ENCODE measurements around the gene ZNF549.
"Not testable (repeated sequence)": the region's sequence is repeated elsewhere in the genome, so short reads cannot be mapped to it uniquely, and the experiment has no call there.

ZNF549 gene

GRCh38 chr19:57527136-57527881, at the start of gene ZNF549:
Gene ZNF549 (plus strand): TSS chr19:57527356. CDS start chr19:57527574, 218 bp downstream.
- DNase-seq: peak; percentile 47

DNA sequence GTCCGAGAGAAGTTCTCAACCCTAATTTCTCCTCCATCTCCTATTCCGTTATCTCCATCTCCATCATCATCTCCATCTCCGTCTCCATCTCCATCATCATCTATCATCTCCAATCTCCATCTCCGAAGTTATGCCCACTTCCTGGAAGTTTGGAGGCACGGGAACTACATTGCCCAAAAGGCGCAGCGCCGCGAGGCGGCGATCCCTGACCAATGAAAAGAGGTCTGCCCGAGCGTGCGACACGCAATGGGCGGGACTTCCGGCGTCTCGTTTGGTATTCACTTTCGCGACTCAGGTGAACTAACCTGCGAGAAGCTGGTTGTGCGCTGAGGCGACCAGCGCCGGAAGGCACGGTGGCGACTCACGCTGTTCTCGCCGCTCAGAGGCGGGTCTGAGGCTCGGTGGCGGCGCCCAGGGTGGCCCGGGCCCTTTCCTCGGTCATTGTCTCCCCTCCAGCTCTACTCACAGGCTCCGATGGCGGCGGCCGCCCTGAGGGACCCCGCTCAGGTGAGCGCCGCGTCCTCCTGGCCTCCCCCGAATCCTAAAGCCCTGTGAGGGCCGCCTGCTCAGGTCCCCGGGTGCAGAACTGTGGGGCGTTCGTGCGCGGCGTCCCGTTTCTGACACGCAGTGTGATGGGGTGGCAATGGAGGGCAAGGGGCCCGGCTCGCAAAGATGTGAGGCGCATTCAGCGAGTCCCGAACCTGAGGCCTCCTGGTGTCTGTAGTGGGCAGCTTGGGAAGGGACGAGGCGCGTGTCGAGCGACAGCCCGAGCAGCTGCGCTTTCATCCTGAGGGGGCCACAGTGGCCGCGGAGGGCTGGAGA, 39.5 kb upstream of the ZNF549 start, which contains the start of gene ZNF419:
Gene ZNF419, plus strand, starts transcription at position 274 of the 822 bp plus-strand sequence. Its CDS starts 201 bp downstream, at position 475.
- DNase-seq: peak; percentile 67

GRCh38 chr19:57488299-57488644, 38.9 kb upstream of the ZNF549 start:
- DNase-seq: not testable (repeated sequence)

DNA sequence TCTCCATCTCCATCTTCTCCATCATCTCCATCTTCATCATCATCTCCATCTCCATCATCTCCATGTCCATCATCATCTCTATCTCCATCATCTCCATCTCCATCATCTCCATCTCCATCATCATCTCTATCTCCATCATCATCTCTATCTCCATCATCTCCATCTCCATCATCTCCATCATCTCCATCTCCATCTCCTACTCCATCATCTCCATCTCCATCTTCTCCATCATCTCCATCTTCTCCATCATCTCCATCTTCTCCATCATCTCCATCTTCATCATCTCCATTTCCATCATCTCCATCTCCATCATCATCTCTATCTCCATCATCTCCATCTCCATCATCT, 27.9 kb upstream of the ZNF549 start:
- not testable (repeated sequence) for DNase-seq

- peak; percentile 53 for DNase-seq
Measured at GRCh38 chr19:57499680-57500395, 27.3 kb upstream of the ZNF549 start, which contains the start of gene ZNF773. Gene ZNF773 (plus strand): TSS chr19:57499938. CDS start chr19:57500081, 143 bp downstream.

- not testable (repeated sequence) for DNase-seq
Measured at GRCh38 chr19:57500400-57500799, 26.8 kb upstream of the ZNF549 start.

DNA sequence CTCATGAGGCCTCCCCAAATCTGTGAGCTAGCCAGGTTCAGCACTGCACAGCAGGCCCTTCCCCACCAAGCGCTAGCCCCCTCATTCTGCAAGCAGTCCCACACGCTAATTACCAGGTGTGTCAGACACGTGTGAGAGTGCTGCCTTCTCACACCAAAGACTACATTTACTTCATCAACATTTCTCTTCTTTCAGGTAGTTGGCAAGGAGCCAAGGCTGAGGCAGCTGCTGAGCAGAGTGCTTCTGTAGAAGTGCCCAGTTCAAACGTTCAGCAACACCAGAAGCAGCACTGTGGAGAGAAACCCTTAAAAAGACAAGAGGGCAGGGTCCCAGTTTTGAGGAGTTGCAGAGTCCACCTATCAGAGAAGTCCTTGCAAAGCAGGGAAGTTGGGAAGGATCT, 21.0 kb upstream of the ZNF549 start:
- DNase-seq: no peak

- no peak for DNase-seq
Measured at GRCh38 chr19:57511484-57511883, 15.7 kb upstream of the ZNF549 start.

DNA sequence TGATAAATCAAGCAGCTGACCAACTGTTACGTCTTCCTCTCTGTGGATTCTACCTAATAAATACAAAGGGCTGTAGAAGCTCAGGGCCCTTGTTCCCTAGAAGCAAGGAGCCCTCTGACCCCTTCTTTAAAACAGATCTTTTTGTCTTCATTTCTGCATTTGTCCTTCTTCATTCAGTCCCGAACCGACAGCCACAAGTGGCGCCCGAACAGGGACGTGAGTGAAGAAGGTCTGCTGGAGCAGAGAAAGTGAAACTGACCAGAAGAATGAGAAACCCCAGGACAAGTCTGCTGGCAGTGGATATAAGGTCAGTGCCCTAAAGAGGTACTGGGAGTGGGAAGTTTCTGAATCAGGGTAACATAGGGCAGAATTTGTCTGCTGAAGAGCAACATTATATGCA, 14.3 kb upstream of the ZNF549 start:
- DNase-seq: no peak

GRCh38 chr19:57515255-57515654, 11.9 kb upstream of the ZNF549 start:
- no peak for DNase-seq

GRCh38 chr19:57518021-57518420, 9.1 kb upstream of the ZNF549 start:
- DNase-seq: not testable (repeated sequence)

GRCh38 chr19:57537953-57538547, 10.9 kb downstream of the ZNF549 start:
- DNase-seq: no peak

GRCh38 chr19:57546513-57546912, 19.4 kb downstream of the ZNF549 start:
- DNase-seq: no peak

DNA sequence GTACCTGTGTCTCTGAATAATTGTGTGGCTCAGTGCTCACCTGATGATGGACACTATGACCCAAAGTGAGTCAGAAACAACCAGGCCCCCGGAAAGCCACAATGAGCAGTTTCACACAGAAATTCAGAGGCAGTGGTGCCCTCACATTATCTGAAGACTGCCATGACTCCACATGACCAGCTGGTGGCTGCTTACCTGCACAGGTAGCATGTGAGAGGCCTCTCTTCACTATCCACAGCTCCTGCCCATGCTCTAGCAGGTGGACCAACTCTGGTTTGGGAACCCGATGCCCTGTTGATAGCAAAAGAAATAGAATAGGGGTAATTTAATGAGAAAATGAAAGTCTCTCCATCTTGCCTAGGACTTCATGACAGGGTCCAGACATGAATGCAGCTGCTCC, 25.3 kb downstream of the ZNF549 start:
- no peak for DNase-seq

- DNase-seq: no peak
Measured at GRCh38 chr19:57557659-57558058, 30.5 kb downstream of the ZNF549 start.

- DNase-seq: no peak
Measured at GRCh38 chr19:57558525-57558924, 31.4 kb downstream of the ZNF549 start.

GRCh38 chr19:57559008-57559403, 31.9 kb downstream of the ZNF549 start:
- no peak for DNase-seq

DNA sequence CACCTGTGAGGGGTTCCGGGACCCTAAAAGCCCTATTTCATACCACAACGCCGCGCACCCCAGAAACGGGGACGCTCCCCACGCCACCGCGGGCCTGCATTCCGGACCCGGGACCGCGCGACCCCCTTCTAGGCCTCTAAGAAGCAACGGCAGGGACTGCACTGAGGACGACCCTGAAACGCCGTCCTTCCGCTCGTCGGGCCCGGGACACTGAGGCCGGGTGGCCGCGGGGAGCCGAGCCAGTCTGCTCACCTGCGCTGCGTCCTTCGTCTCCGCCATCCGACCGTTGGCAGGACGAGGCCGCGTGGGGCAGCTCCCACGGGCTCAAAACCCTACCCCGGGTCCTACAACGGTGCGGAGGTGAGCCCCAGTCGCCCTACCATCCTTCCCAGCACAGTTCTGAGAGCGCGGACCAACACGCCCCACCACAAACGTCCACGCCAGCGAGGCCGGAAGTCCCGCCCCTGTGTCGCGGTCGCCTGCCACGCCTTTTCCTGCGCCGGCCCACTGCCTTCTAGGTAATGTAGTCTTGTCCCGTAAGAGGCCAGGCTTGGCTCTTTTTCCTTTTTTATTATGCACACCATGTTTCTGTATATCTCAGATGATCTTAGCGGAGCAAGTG, 32.4 kb downstream of the ZNF549 start, which contains the start of gene ZNF550:
Gene ZNF550, minus strand, starts transcription at position 460 of the 622 bp plus-strand sequence. Its CDS starts 181 bp downstream, at position 279.
- DNase-seq: peak; percentile 44

DNA sequence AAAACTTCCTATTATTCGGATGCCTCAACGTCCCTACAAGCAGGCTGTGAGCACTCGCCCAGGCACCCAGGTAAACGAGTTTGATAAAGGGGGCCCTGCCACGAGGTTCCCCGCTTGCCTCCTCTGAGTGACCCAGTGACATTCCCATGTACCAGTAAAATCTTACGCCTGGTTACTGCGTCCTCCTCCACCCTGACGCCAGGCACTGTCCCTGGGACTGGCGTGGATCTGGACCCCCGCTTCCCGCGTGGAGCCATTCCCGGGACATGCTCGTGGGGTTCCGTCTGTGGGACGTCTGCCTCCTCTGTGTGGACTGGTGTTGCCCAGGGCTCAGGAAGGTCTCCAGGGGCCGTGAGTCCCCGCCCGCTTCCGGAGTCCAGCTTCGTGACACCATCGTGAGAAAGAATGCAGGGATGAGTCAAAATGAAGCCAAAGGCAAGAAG, 32.9 kb downstream of the ZNF549 start:
- DNase-seq: no peak

DNA sequence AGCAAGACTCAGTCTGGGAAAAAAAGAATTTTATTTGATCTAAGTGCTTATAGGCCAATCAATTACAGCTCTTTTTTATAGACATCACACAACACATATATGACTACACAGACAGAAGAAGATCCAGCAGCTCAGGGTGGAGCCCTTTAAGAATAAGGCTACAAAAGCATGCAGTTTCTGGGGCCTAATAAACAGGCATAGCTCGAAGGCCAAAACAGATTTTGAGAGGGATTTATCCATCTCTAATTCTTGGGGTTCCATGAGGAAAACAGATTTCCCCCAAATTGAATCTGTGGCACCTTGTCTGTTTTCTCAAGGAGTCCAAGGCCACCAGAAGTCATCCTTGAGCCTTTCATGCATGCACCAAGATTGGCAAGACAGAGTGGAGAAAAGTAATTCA, 36.4 kb downstream of the ZNF549 start:
- no peak for DNase-seq

DNA sequence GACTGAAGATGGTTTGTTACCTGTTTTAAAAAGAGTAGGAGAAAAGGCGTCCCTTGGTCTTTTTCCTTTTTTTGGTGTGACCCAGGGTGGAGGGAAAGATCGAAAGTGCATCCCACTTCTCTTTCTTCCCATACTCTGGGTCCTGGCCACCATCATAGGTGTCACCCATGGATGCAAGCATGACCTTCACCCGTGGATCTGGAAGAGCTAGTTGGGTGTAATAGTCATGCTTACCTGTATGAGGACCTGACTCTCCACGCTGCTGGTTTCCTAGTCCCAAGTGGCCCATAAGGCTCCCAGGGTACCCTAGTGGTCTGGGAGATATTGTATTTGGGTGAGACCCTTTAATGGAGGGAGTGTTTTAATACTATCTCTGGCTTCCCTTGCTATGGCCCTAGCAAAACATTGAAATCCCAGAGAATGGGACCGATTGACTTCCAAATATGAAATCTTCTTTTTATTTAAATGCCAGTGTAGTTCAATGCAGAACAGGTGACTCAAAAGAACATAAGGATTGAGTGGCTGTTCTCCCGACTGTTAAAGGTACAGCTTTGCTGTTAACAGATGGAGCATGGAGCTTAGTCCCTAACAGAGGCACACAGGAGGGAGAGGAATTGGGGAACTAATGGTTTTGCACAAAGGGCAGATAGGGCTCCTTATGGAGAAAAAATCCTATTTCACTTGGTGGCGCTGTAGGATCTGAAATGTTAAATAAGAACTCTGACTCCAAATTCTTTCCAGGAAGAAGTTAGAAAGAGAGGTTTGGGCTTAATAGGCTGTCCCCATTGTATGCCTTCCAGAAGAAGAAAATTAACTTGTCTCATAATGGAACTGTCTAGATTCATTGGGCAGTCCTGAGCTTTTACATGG, 39.5 kb downstream of the ZNF549 start:
- no peak for DNase-seq
